ENCODE measurements around the gene ADGRG7.

The ADGRG7 gene

GRCh38 chr3:100732435-100732834 is 123.0 kb downstream of the ADGRG7 start:
- DNase-seq (ENCODE audit: low read depth in 3 of 3, low spot score in 1 of 3): no peak

- DNase-seq (ENCODE audit: low read depth in 3 of 3, low spot score in 1 of 3): no peak
Measured at GRCh38 chr3:100737334-100737733, 127.9 kb downstream of the ADGRG7 start.

- DNase-seq (ENCODE audit: low read depth in 3 of 3, low spot score in 1 of 3): no peak
Measured at GRCh38 chr3:100740207-100740606, 130.8 kb downstream of the ADGRG7 start.

GRCh38 chr3:100743535-100743934 is 134.1 kb downstream of the ADGRG7 start:
- no peak for DNase-seq (ENCODE audit: low read depth in 3 of 3, low spot score in 1 of 3)

GRCh38 chr3:100744671-100745070 is 135.3 kb downstream of the ADGRG7 start:
- DNase-seq (ENCODE audit: low read depth in 3 of 3, low spot score in 1 of 3): no peak

Data from stimulated activated CD4-positive, alpha-beta T cell treated with anti-CD3 and anti-CD28 coated beads, TNF-alpha, amount 100 ng/mL, for 1 hour (primary cell).